Effector memory CD4-positive, alpha-beta T cell (primary cell): ENCODE results near the gene RXRA.

Experiments used
- DNase-seq, 3 donors: peaks; one replicate each; pipeline ENCODE4 v3.0.0-alpha.2; 2020
- H3K27ac ChIP-seq: 2 replicates; pipeline ENCODE4 v1.7.0; 2013; ENCODE audit warnings: mild to moderate bottlenecking, low read length, moderate library complexity; ENCODE audit not compliant: insufficient read depth, poor library complexity, severe bottlenecking
- H3K27me3 ChIP-seq: replicated peaks from 2 replicates; pipeline ENCODE4 v1.7.0; 2013; ENCODE audit warnings: mild to moderate bottlenecking, low read length; ENCODE audit not compliant: insufficient read depth, control insufficient read depth, poor library complexity, severe bottlenecking
- H3K36me3 ChIP-seq: 2 replicates; pipeline ENCODE4 v1.7.0; 2013; ENCODE audit warnings: mild to moderate bottlenecking, low read length, moderate library complexity; ENCODE audit not compliant: control insufficient read depth, insufficient read depth
- H3K4me1 ChIP-seq: 2 replicates; pipeline ENCODE4 v1.7.0; 2013; ENCODE audit warnings: low read length, mild to moderate bottlenecking; ENCODE audit not compliant: control insufficient read depth, insufficient read depth, poor library complexity, severe bottlenecking
- H3K4me3 ChIP-seq: 2 replicates; pipeline ENCODE4 v1.7.0; 2013; ENCODE audit warnings: low read length, low read depth, mild to moderate bottlenecking; ENCODE audit not compliant: insufficient read depth, poor library complexity, severe bottlenecking
- H3K9me3 ChIP-seq: 2 replicates; pipeline ENCODE4 v1.7.0; 2013; ENCODE audit warnings: mild to moderate bottlenecking, low read length, moderate library complexity; ENCODE audit not compliant: control insufficient read depth

The RXRA gene

DNA sequence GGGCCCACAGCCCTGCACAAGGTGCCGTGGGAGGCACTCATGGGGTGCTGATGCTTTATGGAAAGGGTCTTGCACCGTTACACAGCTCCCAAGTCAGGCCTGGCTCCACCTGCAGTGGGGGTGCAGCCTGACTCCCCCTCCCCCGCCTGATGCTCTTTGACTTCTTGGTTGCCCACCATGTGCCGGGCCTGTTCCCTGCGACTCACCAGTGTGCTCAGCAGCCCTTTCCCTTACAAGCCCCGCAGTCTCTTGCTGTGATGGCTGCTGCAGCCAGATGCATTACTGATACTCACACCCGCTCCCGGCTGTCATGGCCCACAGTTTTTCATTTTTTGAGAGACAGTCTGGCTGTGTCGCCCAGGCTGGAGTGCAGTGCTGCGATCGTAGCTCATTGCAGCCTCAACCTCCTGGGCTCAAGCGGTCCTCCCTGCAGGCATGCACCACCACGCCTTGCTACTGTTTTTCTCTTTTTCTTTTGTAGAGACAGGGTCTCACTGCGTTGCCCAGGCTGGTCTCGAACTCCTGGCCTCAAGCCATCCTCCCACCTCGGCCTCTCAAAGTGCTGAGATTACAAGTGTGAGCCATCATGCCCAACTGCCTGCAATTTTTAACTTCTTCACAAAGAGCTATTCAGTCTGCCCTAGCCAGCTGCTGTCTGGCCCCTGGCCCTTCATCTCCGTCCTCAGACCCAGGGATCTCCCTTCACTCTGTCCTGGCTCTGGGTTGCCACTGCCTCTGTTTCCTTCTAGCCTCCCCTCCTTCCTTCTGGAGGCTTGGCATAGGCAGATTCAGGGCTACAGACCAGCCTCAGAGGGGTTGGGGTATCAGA lies 109.5 kb downstream of the RXRA start:
- Histone ChIP-seq H3K27ac (no peak overlapping the region), H3K4me3 (no peak overlapping the region), H3K4me1 (no peaks in the 10 kb centered on the region), H3K9me3 (no peaks in the 10 kb centered on the region), H3K36me3 (peaks cover 10% of the 10 kb centered on the region), H3K27me3 (no peaks in the 10 kb centered on the region)
- DNase-seq = no peak

DNA sequence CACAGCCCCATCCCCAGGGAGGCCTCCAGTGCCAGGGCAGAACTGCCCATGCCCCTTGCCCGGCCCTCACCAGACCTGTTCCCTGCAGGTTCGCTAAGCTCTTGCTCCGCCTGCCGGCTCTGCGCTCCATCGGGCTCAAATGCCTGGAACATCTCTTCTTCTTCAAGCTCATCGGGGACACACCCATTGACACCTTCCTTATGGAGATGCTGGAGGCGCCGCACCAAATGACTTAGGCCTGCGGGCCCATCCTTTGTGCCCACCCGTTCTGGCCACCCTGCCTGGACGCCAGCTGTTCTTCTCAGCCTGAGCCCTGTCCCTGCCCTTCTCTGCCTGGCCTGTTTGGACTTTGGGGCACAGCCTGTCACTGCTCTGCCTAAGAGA lies 110.1 kb downstream of the RXRA start:
- no peaks in the 10 kb centered on the region for H3K9me3 ChIP-seq
- H3K36me3 ChIP-seq = peaks cover 10% of the 10 kb centered on the region
- H3K27me3 ChIP-seq = no peaks in the 10 kb centered on the region
- H3K4me1 ChIP-seq = no peaks in the 10 kb centered on the region
- H3K4me3 ChIP-seq = no peak overlapping the region
- no peak overlapping the region for H3K27ac ChIP-seq
- no peak for DNase-seq

DNA sequence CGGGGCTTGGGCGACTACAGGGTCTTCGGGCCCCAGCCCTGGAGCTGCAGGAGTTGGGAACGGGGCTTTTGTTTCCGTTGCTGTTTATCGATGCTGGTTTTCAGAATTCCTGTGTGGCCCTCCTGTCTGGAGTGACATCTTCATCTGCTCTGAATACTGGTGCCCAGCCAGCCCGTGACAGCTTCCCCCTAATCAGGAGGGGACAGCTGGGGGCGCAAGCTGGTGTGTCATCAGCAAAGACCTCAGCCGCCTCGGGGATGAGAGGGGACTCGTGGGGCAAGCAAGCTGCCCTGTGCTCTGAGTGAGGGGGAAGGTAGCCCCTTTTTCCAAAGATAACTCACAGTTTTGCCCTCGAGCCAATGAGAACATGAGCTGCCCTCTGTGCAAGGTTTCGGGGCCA lies 110.7 kb downstream of the RXRA start:
- Histone ChIP-seq H3K9me3 (no peaks in the 10 kb centered on the region), H3K27ac (no peak overlapping the region), H3K4me1 (no peaks in the 10 kb centered on the region), H3K27me3 (no peaks in the 10 kb centered on the region), H3K4me3 (no peak overlapping the region), H3K36me3 (peaks cover 10% of the 10 kb centered on the region)
- no peak for DNase-seq

DNA sequence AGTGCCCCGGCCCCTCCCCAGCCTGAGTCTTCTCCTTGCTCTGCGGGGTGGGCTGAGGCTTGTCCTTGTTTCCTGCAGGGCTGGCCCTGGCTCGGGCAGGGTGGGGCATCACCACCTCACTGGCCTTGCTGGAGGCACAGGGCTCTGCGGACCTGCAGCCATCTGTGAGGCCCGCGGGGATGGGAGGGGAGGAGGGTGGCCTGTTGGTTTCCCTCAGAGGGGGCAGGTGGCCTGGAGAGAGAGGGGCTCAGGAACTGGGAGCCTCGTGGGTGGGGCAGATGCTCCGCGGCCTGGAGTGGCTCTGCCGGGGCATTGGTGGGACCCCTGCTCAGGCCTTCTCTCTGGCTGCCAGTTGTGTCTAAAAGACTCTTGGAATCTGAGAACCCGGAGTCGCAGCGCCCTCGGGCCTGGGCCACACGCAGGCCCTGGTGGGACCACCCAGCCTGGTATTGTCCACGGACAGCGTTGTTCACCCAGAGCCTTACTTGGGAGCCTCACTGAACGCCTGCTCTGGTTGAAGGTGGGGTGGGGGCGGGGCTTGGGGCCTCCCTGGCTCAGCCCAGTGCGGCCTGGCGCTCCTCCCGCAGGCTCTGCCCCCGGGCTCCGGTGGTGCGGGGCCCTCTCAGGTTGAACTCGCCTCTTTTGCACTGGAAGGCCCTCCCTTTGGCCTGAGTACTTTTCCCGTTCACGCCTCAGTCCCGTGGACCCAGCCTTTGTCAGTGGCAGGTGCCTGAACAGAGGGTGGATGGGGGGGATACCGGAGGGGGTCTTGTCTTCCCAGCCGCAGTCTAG lies 111.3 kb downstream of the RXRA start:
- Histone ChIP-seq H3K36me3 (peaks cover 10% of the 10 kb centered on the region), H3K4me3 (no peak overlapping the region), H3K27me3 (no peaks in the 10 kb centered on the region), H3K9me3 (no peaks in the 10 kb centered on the region), H3K27ac (no peak overlapping the region), H3K4me1 (no peaks in the 10 kb centered on the region)
- DNase-seq = no peak

DNA sequence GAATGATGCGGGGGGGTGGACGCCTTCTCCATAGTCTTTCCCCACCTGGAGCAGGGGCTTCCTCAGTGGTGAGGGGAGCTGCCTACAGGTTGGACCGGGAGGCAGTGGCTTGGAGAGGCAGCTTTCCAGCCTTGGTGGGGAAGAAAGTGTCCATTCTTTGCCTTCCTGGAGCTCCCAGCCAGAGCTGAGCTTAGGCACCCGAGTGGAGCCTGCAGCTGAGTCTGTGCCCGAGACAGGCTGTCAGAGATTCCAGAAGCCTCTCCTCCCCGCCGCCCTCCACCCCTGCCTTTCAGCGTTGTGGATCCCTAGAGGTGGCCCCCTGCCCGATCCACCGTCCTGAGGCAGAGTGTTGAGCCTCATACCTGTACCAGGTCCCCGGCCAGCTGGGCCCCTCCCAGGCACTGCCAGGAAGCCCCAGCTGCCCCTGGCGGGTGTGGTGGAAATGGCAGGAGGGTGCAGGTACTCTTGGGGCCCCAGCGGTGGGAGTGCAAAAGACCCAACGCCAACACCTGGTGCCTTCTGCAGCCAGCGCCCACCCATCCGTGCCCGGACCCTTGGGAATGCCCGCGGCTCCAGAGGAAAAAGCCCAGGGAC lies 112.0 kb downstream of the RXRA start:
- Histone ChIP-seq H3K27ac (no peak overlapping the region), H3K4me1 (peaks cover 6% of the 10 kb centered on the region), H3K27me3 (no peaks in the 10 kb centered on the region), H3K36me3 (peaks cover 10% of the 10 kb centered on the region), H3K4me3 (no peak overlapping the region), H3K9me3 (no peaks in the 10 kb centered on the region)
- no peak for DNase-seq

DNA sequence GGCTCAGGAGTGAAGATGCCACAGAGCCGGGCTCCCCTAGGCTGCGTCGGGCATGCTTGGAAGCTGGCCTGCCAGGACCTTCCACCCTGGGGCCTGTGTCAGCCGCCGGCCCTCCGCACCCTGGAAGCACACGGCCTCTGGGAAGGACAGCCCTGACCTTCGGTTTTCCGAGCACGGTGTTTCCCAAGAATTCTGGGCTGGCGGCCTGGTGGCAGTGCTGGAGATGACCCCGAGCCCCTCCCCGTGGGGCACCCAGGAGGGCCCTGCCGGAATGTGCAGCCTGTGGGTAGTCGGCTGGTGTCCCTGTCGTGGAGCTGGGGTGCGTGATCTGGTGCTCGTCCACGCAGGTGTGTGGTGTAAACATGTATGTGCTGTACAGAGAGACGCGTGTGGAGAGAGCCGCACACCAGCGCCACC lies 113.1 kb downstream of the RXRA start:
- Histone ChIP-seq H3K4me1 (peaks cover 13% of the 10 kb centered on the region), H3K9me3 (no peaks in the 10 kb centered on the region), H3K36me3 (peaks cover under 1% of the 10 kb centered on the region), H3K4me3 (no peak overlapping the region), H3K27me3 (no peaks in the 10 kb centered on the region), H3K27ac (no peak overlapping the region)
- no peak for DNase-seq

DNA sequence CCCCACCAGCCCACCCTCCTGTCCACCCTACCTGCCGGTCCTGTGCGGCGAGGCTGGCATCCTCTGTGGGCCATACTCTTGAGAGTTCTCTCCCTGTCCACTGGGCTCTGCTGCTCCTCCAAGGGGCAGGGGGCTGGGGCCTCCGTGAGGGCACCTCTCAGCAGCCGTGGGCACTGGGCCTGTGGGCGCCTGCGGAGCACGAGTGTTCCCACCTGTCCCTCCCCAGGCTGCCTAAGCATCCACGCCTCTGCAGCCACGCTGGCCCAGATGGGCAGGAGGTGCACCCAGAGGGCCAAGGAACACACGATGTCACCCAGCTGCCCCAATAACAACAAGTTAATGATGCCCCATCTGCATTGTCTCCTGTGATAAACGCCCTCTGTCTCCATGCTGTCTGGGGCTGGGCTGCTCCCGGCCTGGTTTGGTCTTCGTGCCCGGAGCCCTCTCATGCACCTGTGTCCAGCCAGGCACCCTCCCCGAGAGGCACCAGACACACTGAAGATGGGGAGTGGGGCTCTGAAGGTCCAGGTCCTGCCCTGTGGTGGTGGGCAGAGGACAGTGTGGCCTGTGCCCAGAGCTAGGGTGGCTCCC lies 114.5 kb downstream of the RXRA start:
- H3K36me3 ChIP-seq = no peaks in the 10 kb centered on the region
- no peaks in the 10 kb centered on the region for H3K27me3 ChIP-seq

DNA sequence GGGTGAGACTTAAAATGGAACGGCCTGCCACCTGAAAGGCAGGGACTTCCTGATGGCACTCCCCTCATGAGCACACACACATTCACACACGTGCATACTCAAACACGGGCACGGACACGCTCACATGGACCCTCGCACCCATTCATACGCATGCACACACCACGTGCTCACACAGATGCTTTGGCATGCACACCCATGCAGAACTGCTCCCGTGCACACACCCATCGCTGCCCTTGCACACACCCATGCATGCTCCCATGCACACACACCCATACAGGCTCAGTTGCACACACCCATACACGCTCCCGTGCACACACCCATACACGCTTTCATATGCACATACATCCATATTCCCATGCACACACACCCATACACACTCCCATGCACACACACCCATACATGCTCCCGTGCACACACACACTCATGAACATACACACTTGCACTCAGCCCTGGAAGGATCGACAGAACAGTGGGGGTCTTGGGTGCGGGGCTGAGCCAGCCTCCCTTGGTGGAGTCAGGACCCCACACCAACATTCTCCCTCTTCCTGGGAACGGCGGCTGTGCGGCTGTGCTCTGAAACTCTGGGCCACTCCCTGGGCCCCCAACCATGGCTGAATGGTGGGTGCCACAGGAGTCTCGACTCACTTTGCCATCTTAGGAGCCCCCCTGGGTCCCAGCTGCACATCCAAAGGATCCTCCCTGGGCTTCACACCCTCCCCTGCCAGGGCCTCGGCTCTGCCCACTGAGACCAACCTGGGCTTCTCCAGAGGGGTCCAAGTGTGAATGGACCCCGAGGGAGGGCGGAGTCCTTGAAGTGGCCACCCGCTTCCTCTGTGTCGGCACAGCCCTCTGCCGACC lies 115.2 kb downstream of the RXRA start:
- Histone ChIP-seq H3K9me3 (no peaks in the 10 kb centered on the region), H3K36me3 (no peaks in the 10 kb centered on the region), H3K27ac (no peak overlapping the region), H3K4me1 (peaks cover 13% of the 10 kb centered on the region), H3K4me3 (no peak overlapping the region), H3K27me3 (no peaks in the 10 kb centered on the region)
- no peak for DNase-seq

More for the DNA sequence above, 114.5 kb downstream of the RXRA start:
- no peaks in the 10 kb centered on the region for H3K9me3 ChIP-seq
- H3K4me1 ChIP-seq = peaks cover 13% of the 10 kb centered on the region
- H3K27ac ChIP-seq = no peak overlapping the region
- H3K4me3 ChIP-seq = no peak overlapping the region
- no peak for DNase-seq

DNA sequence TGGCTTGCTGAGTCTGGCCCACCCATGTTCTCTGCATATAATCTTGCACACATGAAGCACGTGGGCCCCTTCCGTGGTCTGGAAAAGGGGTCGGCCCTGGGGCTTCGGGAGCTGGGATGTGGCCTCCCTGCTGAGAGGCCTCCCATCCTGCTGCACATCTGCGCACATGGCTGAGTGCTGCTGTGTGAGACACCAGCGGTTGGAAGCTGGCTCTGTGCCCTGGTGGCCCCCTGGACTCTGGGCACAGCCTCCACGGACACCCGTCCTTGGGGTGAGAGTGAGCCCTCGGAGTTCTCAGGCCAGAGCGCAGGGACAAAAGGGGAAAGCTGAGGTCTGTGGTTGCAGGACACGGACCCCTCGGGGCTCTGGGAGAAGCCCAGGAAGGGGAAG lies 115.8 kb downstream of the RXRA start:
- Histone ChIP-seq H3K27ac (no peak overlapping the region), H3K27me3 (no peaks in the 10 kb centered on the region), H3K36me3 (no peaks in the 10 kb centered on the region), H3K4me1 (peaks cover 13% of the 10 kb centered on the region), H3K9me3 (no peaks in the 10 kb centered on the region), H3K4me3 (no peak overlapping the region)
- DNase-seq = no peak
